Stimulated activated CD4-positive, alpha-beta T cell treated with anti-CD3 and anti-CD28 coated beads, Interleukin-1b, Interleukin-23, amount 100 ng/mL, for 48 hours (primary cell): ENCODE measurements around the gene RRAD.
A peak's percentile ranks its signal among the peaks of the same experiment; 100 is the strongest.
"Not testable (repeated sequence)": the region's sequence is repeated elsewhere in the genome, so short reads cannot be mapped to it uniquely, and the experiment has no call there.

ENCODE experiments used
- DNase-seq: peaks from one replicate; pipeline ENCODE4 v3.0.0-alpha.2; 2020

The RRAD gene

GRCh38 chr16:66898207-66898606 is 27.1 kb downstream of the RRAD start:
- no peak for DNase-seq

GRCh38 chr16:66896682-66897081 is 28.7 kb downstream of the RRAD start:
- not testable (repeated sequence) for DNase-seq

GRCh38 chr16:66895999-66896398 is 29.3 kb downstream of the RRAD start:
- no peak for DNase-seq

DNA sequence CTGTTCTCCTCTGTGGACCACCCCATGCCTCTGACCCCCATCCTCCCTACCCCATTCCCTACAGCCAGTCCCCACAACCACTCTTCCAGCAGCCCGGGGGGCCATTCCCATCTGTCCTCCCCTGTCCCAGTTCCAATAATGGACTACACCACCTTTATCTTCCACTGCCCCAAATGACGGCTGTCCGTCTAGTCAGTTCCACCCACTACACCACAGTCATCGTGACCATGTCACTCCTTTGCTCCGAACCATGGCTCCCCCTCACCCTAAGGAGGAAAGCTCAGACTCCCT is 29.7 kb downstream of the RRAD start:
- DNase-seq, result no peak

DNA sequence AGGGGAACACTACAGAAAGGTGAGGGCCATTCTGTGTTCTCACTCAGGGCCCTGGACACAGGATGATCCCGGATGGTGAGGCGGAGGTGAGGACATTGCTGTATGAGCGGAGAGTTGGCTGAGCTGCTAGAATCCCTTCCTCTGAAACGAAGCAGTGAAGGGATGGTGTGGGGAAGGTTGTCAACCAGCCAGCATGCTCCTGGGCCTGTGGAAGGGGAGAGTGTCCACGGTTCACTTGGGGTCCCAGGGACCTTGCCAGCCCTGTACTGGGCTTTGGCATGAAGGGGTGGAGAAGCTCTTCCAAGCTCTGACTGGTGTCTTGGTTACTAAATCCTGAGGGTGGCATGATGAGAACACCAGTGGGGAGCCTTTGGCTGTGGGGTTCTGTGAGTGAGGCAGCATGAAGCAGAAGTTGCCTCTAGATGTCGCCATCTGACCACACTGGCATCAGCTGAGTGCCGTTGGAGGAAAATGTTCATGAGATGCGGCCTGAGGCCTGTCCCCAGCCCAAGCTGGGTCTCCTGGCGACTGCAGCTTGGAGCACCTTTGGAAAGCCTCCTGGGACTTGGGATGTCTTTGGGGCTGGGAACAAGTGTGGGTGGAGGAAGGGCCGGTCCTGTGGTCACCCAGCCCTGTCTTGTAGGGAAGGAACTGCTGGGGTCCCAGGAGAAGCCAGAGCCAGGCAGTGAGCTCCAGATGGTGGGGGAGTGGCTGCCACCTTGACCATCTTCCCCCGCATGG is 30.2 kb downstream of the RRAD start:
- peak; percentile 62 for DNase-seq

DNA sequence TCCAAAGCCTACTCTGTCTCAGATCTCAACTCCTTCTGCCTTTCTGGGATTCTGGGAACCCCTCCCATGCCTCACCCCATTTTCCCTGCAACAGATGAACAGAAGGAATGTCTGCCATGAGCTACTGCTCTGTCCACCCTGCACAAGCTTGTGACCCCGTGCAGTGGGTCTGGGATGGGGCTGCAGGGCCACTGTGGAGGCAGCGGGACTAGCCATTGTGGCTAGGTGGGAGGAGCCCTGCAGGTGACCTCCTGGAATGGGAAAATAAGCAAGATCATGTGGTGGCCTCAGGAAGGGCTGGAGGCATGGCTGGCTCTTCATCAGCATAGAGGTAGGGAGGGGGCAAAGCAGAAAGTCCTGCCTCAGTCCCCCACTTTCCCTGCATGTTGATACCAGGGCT is 31.3 kb downstream of the RRAD start:
- DNase-seq, result no peak

- no peak for DNase-seq
These were observed 33.5 kb downstream of the RRAD start for GRCh38 chr16:66891797-66892196.

GRCh38 chr16:66891360-66891759 is 34.0 kb downstream of the RRAD start:
- DNase-seq, result no peak

DNA sequence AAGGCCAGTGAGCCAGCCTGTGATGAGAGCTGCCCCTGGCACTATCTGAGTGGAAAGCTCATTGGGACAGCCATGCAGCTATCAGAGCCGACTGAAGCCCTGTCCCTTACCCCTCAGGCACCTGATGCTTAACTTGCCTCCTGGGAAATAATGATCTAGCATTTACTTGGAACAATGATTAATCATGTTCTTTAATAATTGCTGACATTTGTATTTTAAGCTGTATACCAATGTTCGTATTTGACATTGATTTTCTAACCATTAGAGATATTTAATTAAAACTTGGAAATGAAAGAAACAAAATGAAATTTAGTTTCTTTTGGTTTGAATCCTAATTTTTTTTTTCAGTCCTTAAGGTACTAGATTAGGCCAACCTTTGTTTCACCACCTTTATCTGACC is 34.5 kb downstream of the RRAD start:
- DNase-seq, result no peak

DNA sequence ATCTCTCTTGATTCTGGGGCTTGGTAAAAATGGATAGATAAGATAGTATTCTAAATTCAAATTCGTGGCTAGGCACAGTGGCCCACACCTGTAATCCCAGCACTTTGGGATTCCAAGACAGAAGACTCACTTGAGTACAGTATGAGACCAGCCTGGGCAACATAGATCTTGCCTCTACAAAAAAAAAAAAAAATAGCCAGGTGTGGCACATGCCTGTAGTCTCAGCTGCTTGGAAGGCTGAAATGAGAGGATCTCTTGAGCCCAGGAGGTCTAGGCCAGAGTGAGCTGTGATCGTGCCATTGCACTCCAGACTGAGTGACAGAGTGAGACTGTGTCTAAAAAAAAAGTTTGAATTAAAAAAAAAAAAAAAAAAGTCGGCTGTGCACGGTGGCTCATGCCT is 35.7 kb downstream of the RRAD start:
- no peak for DNase-seq

- DNase-seq, result no peak
These were observed 36.4 kb downstream of the RRAD start for GRCh38 chr16:66888647-66889615.

DNA sequence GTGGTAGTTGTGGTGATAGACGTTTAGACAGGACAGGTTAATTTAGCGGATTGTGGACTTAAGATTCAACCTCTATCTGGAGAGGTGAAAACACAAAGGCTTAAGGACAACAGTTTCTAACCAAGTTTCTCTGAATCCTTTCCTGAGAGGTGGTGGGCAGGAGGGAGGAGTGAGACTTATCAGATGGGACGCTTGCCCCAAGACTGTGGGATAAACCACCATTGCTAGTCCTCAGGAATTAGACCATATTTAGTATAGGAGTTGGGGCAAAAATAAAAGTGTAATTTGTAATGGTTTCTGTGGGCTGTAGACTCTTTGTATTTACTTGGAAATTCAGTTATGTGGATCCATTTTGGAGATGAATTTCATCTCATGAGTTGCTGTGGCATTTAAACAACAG is 38.4 kb downstream of the RRAD start:
- no peak for DNase-seq

DNA sequence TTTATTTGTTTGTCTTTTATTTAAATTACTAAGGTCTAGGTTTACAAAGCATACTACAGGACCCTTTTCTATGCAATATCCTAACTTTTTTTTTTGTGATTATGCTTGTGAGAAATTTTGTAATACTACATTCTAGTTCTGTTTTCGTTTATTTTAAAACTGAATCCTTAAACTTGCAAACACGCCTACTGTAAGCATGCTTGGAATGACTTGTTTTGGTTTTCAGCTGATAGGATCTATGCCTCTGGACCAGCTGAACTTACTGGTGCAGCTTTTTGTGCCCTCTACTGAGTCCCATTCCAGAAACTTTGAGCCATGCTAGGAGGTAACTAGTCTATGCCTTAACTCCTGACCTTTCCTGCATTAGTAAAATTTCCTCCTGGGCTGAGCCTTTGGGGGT is 39.0 kb downstream of the RRAD start:
- DNase-seq, result no peak

GRCh38 chr16:66885491-66885890 is 39.8 kb downstream of the RRAD start:
- DNase-seq, result no peak

DNA sequence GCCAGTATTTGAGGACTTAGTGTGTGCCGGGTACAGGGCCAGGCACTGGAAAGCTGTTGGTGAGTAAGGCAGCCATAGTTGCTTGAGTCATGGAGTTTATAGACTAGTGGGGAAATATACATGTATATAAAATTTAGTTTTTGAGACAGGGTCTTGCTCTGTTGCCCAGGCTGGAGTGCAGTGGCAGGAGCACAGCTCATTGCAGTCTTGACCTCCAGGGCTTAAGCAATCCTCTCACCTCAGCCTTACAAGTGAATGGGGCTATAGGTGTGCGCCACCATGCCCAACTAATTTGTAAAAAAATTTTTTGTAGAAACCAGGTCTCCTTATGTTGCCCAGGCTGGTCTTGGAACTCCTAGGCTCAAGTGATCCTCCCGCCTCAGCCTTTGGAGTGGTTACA is 42.6 kb downstream of the RRAD start:
- DNase-seq, result no peak

- no peak for DNase-seq
These were observed 43.3 kb downstream of the RRAD start for GRCh38 chr16:66881964-66882508.

DNA sequence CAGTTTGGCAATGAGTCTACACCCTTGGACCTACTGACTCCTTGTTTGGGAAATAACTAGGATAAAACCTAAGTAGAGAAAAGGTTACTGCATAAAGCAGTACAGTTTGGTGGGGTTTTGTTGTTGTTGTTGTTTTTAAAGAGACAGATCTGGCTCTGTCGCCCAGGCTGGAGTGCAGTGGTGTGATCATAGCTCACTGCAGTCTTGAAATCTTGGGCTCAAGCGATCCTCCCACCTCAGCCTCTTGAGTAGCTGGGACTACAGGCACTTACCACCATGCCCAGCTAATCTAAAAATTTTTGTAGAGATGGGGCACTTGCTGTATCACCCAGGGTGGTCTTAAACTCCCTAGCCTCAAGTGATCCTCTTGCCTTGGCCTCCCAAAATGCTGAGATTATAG is 43.8 kb downstream of the RRAD start:
- DNase-seq, result no peak

DNA sequence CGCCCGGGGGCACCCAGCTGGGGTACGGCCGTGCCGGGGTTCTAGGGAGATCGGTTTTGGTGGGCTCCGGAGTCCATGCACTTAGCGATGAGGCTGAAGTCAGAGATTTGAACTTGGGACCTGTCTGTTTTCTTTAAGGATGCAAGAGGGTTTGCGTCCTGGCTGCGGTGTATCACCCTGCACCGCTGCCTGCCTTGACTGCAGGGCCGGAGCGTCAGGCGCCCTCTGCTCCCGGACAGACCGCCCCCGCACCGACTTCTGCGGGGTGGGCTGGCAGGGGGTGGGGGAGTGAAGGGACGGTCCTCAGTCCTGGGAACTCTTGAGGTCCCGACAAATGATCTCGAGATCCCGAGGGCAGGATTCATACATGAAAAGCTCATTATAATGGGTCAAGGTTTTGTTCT is 44.3 kb downstream of the RRAD start:
- DNase-seq, result no peak

GRCh38 chr16:66880288-66881013 is 44.9 kb downstream of the RRAD start, which contains the start of gene PDP2:
TSS of gene PDP2 (plus strand) at chr16:66880515. CDS start at chr16:66884285, 3,770 bp downstream.
- peak; percentile 92 for DNase-seq

- DNase-seq, result peak; percentile 83
These were observed 47.3 kb downstream of the RRAD start for GRCh38 chr16:66878067-66878466.

DNA sequence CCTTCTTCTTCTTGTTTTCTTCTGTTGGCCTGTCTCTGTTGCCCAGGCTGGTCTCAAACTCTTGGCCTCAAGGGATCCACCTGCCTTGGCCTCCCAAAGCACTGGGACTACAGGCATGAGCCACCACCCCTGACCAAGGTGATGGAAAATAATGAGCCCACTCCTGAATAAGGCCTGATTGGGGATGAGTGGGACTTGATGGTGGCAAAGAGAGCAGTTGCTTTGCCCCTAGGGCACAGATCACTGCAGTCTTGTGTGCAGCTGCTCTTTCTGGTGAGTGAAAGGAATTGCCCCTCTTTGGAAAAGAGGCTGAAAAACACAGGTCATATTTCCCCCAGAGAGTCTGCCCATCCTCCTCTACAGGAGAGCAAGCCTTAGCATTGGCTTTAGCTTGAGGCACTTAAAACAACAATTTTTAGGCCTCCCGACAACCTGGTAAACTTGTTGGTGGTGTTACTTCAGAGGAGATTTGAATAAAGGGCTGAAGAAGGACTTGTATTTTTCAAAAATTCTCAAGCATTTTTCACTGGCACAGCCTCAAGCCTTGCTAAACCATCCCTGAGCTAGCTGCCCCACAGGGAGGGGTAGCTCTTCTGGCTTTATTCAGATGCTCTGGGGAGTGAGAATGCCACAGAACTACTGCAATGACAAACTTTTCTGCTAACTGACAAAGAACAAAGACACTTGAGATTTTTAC is 51.1 kb downstream of the RRAD start:
- DNase-seq, result peak; percentile 33

DNA sequence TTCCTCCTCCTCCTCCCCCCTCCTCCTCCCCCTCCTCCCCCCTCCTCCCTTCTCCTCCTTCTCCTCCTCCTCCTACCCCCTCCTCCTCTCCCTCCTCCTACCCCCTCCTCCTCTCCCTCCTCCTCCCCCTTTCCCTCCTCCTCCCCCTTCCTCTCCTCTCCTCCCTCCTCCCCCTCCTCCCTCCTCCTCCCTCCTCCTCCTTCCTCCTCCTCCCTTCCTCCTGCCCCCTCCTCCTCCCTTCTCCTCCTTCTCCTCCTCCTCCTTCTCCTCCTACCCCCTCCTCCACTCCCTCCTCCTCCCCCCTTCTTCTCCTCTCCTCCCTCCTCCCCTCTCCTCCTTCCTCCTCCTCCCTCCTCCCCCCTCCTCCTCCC is 51.7 kb downstream of the RRAD start:
- no peak for DNase-seq
